ENCODE measurements around the gene ARL11. TPM values are rescaled to one million over a fixed set of nuclear protein-coding genes. Genes with fewer than 3 reads are reported as not detected.

The ARL11 gene
- total RNA-seq, 1 donor from 2014 or later: not detected

DNA sequence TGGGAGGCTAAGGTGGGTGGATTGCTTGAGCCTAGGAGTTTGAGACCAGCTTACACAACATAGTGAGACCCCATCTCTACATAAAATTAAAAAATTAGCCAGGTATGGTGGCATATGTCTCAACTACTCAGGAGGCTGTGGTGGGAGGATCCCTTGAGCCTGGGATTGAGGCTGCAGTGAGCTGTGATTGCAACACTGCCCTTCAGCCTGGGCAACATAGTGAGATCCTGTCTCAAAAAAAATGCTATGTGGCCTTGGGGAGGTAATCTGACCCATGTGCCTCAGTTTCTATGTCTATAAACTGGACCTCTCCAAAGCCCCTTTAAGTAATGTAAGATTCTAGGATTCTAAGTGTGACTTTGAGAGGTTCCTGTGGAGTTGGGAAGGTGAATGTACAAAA is 25.2 kb downstream of the ARL11 start:
- DNase-seq (ENCODE audit: extremely low spot score, unreplicated experiment): no peak
- no peak overlapping the region for H3K27ac Mint-ChIP-seq
- TF ChIP-seq, protein P1, sequence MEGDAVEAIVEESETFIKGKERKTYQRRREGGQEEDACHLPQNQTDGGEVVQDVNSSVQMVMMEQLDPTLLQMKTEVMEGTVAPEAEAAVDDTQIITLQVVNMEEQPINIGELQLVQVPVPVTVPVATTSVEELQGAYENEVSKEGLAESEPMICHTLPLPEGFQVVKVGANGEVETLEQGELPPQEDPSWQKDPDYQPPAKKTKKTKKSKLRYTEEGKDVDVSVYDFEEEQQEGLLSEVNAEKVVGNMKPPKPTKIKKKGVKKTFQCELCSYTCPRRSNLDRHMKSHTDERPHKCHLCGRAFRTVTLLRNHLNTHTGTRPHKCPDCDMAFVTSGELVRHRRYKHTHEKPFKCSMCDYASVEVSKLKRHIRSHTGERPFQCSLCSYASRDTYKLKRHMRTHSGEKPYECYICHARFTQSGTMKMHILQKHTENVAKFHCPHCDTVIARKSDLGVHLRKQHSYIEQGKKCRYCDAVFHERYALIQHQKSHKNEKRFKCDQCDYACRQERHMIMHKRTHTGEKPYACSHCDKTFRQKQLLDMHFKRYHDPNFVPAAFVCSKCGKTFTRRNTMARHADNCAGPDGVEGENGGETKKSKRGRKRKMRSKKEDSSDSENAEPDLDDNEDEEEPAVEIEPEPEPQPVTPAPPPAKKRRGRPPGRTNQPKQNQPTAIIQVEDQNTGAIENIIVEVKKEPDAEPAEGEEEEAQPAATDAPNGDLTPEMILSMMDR (conservative IDR thresholded peaks at IDR 0.05): no peak
- H3K36me3 Mint-ChIP-seq: peaks cover 6% of the 10 kb centered on the region
- peaks cover 4% of the 10 kb centered on the region for H3K4me1 Mint-ChIP-seq (ENCODE audit: unreplicated experiment)
- no peak overlapping the region for H3K4me3 Mint-ChIP-seq
- no peaks in the 10 kb centered on the region for H3K9me3 Mint-ChIP-seq
- H3K27me3 Mint-ChIP-seq: no peaks in the 10 kb centered on the region

- TF ChIP-seq, protein P1 (conservative IDR thresholded peaks at IDR 0.05): no peak
- Mint-ChIP-seq H3K27me3 (no peaks in the 10 kb centered on the region), H3K27ac (no peak overlapping the region), H3K4me3 (no peak overlapping the region), H3K4me1 (ENCODE audit: unreplicated experiment) (peaks cover 4% of the 10 kb centered on the region), H3K9me3 (no peaks in the 10 kb centered on the region), H3K36me3 (peaks cover 6% of the 10 kb centered on the region)
- no peak for DNase-seq (ENCODE audit: extremely low spot score, unreplicated experiment)
Measured at GRCh38 chr13:49654011-49654410, 25.7 kb downstream of the ARL11 start.

DNA sequence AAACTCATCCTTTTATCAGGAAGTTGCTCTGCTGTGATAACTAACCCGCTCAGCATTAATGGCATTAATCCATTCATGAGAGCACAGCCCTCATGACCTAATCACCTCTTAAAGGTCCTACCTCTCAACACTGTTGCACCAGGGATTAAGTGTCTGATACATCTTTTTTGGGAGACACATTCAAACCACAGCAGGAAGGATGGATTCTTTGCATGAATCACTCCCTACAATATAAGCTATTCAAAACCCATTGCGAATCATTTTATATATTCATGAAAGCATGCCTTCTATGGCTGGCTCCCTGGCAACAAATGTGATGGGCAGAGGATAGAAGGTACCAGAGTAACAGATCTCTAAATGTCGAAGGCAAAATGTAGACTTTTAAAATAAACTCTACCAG is 27.6 kb downstream of the ARL11 start:
- H3K27me3 Mint-ChIP-seq: no peaks in the 10 kb centered on the region

GRCh38 chr13:49657241-49657641 is 28.9 kb downstream of the ARL11 start:
- Mint-ChIP-seq H3K27ac (no peak overlapping the region), H3K9me3 (no peaks in the 10 kb centered on the region), H3K27me3 (no peaks in the 10 kb centered on the region), H3K4me3 (no peak overlapping the region), H3K36me3 (peaks cover 12% of the 10 kb centered on the region), H3K4me1 (ENCODE audit: unreplicated experiment) (peaks cover 4% of the 10 kb centered on the region)
- DNase-seq (ENCODE audit: extremely low spot score, unreplicated experiment): no peak
- TF ChIP-seq, protein P1 (conservative IDR thresholded peaks at IDR 0.05): no peak

More for the DNA sequence above, 27.6 kb downstream of the ARL11 start:
- Mint-ChIP-seq H3K36me3 (peaks cover 6% of the 10 kb centered on the region), H3K27ac (no peak overlapping the region), H3K4me1 (ENCODE audit: unreplicated experiment) (peaks cover 4% of the 10 kb centered on the region), H3K4me3 (no peak overlapping the region), H3K9me3 (no peaks in the 10 kb centered on the region)
- no peak for DNase-seq (ENCODE audit: extremely low spot score, unreplicated experiment)
- TF ChIP-seq, protein P1 (conservative IDR thresholded peaks at IDR 0.05): no peak

DNA sequence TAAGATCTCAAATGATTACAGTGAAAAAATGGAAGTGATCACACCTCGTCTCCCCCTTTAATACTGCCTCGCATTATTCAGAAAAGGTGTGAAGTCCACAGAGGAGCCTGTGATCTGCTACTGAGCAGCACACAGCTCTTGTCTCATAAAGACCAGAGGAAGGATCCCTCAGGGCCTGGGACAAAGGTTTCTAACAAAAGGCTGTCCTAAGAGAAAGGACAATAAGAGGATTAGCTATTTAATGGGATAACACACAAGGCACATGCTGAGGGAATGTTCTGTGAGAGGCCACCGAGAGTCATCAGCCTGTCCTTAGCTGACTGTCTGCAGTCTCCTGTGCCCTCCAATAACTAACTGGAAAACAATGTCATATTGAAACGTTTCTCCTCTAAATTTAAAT is 36.3 kb downstream of the ARL11 start:
- TF ChIP-seq, protein P1 (conservative IDR thresholded peaks at IDR 0.05): no peak
- Mint-ChIP-seq H3K27ac (no peak overlapping the region), H3K9me3 (no peaks in the 10 kb centered on the region), H3K4me3 (no peak overlapping the region), H3K36me3 (peaks cover 24% of the 10 kb centered on the region), H3K4me1 (ENCODE audit: unreplicated experiment) (peaks cover 2% of the 10 kb centered on the region), H3K27me3 (no peaks in the 10 kb centered on the region)
- DNase-seq (ENCODE audit: extremely low spot score, unreplicated experiment): no peak

DNA sequence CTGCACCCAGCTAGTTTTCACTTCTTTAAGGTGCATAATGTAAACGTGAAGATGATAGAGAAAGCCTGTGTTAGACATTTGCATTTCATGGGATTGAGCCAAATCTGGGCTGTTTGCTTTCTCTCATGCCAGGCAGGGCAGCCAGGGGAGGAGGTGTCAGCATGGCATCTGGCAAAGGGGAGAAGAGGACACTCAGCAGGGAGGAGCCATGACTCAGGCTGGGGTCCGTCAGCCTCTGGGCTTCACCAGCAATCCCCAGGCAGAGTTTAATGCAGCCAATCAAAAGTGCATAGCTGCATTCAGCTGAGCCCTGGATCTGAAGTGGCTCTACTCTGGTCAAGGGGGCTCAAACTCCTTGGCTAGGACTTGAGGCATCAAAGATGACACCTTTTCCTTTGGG is 39.5 kb downstream of the ARL11 start:
- Mint-ChIP-seq H3K4me1 (ENCODE audit: unreplicated experiment) (peaks cover 27% of the 10 kb centered on the region), H3K4me3 (no peak overlapping the region), H3K27ac (no peak overlapping the region), H3K36me3 (peaks cover 19% of the 10 kb centered on the region), H3K9me3 (no peaks in the 10 kb centered on the region), H3K27me3 (no peaks in the 10 kb centered on the region)
- no peak for DNase-seq (ENCODE audit: extremely low spot score, unreplicated experiment)
- TF ChIP-seq, protein P1 (conservative IDR thresholded peaks at IDR 0.05): no peak

Measured in type B pancreatic cell (in vitro differentiated cells).